GM21576 (cell line): ENCODE results near the gene ENDOV.
"Not testable (repeated sequence)": the region's sequence is repeated elsewhere in the genome, so short reads cannot be mapped to it uniquely, and the experiment has no call there.

Experiments used
- ATAC-seq: cut with Tn5 transposase; IDR thresholded peaks from one replicate; pipeline ENCODE4 v1.9.1; 2021; ENCODE audit warnings: mild to moderate bottlenecking, moderate library complexity; ENCODE audit not compliant: unreplicated experiment

ENDOV gene

DNA sequence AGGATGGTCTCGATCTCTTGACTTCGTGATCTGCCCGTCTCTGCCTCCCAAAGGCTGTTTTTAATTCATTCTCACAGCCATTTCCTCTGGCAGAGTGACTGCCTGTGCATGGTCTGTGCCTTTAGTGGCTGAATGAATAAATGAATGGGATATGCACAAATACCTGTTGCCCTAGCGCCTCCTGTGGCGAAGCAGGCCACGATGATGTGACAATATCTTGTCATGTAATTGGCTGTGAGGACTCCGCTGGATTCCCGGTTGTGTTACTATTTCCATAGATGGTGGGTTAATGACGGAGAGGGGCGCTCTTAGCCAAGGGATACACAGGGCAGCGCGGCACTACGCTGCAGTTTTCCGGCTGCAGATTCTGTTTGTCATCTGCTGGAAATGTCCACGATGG is 26.8 kb upstream of the ENDOV start:
- ATAC-seq: no peak

DNA sequence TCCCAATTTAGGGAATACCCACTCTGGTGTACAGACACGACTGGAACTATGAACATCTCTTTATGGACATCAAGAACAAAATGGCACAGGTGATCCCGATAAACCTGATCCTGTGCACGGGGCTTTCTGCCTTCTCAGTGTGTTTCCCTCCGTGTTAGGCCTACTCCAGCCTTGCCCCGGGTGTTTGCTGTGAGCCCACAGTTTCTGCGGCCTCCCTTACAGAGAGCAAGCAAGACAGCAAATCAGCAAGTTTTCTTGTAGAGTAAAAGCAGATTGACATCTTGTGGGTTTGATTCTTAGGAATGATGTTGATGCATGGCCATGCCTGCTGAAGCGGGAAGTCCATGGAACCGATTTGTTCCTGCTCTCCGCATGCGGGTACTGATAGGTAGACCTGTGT is 26.4 kb upstream of the ENDOV start:
- ATAC-seq: no peak

DNA sequence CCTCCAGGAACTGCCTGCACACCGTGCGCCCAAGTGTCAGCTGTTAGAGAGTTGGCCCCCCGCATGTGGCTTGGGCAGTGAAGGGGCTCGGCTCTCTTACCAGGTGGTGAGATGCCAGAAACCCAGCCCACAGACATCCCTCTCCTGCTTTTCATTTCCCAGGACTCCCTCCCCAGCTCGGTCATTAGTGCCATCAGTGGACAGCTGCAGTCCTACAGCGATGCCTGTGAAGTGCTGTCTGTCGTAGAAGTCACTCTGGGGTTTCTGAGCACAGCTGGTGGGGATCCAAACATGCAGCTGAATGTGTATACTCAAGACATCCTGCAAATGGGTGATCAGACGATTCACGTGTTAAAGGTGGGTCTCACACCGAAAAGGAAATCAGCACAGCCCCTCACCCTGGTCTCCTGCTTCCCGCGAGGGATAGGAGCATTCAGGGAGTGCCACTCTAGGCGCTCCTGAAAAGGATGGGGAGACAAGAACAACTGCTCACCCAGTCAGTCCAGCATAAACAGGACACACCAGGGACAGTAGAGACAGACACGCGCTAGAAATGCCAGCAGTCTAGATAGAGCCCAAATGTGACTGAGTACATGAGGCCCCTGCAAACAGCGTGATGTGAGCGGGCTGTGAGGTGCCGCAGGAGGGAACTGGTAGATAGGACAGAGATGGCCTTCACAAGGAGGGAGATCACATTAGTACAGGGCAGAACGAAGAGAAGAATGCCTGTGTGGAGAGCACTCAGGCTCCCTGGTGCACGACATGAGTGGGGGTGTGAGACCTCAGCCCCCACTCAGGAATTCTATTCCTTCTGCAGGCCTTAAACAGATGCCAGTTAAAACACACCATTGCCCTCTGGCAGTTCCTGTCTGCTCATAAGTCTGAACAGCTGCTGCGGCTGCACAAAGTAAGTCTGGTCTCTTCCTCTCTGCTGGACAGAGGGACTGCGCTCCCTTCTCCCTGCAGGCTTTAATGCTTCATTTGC is 25.7 kb upstream of the ENDOV start:
- ATAC-seq: no peak

DNA sequence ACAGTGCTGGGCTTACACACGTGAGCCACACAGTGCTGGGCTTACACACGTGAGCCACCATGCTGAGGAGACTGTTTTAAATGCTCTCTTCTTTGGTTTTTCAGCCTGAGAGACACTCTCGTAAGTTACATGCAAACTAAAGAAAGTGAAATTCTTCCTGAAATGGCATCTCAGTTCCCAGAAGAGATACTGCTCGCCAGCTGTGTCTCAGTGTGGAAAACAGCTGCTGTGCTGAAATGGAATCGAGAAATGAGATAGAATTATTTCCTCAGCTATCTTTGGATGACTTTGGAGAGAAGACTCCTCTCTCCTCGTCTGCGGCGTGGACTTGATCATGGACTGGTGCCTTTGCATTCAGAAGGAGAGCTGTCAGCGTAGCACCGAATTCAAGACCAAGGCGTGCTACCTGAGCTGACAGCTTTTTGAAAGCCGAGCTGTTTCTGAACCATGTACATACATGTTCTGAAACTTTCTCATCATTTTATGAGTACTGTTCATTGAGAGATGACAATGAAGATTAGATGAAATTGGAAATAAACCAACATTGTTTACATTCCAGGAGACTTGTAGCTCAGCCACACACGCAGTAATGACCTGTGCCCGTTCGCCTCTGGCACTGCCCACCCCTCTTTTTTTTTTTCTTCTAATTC is 21.6 kb upstream of the ENDOV start:
- ATAC-seq: no peak

DNA sequence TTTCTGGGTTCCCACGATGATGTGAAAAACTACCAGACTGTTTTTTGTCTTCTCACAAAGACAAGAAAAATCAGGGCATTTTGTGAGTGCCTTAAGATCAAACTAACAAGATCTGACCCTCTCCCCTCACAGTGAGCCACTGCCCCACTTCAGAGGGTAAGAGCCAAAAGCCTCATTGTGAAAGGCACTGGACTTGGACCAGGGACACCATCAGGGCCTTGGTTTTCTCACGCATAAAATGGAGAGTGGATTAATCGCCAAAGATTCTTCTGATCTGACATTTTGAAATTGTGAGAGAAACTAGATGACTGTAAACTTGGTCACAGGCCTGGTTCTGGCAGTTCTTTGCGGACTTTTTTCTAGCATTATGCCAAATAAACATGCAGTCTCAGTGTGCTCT is 21.0 kb upstream of the ENDOV start:
- ATAC-seq: no peak

DNA sequence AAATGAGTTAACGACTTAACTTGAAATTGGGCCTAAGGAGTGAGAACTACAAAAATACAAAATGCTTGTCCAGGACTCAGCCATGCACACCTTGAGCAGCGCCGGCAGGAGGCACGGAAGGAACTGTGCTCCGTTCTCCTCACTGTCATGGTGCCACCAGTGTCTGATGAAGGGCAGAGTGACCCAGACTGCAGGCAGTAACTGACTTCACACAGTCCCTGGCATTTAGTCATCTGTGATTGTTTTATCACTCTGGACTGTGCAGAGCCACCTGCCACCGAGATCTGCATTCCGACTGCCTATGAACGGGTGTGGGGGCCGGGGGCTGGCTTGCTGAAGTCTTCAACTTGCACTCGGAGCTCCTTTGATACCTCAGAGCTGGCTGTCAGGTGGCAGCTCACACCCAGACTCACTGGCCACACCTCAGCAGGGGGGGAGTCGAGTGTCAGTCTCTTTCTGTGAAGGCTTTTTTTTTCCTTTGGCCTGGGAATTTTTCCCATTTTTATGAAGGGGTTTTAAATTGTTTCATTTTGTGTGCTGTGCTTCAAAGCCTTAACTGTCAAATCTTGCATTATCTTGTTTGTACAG is 20.2 kb upstream of the ENDOV start:
- ATAC-seq: no peak

DNA sequence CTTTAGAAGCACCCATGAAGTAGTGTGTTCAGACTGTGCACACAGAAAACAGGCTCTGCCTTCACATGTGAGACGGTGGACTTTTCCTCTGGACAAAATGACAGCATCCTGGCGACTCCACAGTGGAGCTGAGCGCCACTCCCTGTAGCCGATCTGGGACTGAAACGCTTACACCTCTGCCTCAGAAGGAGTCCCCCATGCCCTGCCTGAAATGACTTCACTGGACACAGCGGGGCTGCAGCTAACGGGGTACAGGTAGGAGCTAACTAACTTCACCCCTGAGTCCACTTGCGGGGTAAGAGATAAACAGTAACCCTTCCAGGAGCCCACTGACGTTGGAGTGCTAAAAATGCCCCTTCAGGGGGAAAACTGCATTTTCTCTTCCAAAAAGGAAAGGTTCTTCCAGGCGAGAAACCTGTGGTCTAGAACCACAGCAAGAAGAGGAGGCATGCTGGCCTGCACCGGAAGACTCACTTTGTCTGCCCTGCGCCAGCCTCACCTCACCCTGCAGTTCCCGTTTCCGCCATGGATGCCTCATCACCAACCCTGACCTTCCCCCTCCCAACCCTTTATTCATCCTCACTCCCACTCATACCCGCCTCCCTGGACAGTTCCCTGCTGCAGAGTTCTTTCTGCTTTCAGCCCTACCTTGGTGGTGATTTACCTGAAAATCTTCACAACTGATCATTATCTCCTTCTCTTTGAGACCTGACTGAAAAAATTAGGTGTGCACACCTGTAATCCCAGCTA is 19.4 kb upstream of the ENDOV start:
- no peak for ATAC-seq

DNA sequence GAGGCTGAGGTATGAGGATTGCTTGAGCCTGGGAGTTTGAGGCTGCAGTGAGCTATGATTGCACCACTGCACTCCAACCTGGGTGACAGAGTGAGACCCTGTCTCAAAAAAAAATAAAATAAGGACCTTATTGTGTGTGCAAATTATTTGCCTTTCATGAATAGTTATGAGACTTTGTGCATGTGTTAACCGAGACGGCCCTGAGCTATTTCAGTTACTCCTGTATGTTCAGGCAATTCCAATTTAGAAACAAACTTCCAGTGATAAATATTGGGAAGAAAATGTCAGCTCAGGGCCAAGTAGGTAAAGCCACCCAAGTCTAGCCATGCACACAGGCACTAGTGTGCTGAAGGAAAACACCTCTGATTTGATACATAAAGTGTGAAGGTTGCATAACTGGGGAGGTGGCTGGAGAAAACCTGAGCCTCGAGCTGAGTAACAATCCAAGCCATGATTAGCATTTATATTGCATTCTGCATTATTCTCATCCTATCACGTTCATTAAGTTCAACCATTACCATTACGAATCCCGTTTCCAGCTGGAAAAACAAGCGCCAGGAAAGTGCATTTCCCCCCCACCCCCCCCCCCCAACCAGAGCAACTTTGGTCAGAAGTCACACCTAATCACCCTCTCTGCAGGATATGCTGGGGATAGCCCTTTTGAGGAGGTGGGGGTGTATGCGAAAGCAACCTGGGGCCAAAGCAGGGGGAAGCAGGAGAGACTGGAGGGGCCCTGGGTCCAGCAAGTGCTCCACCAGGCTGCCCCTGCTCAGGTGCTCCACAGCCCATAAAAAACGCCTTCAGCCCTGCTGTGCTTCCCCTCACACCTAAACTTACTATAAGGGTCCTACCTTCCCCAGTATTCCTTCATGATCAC is 18.6 kb upstream of the ENDOV start:
- no peak for ATAC-seq

DNA sequence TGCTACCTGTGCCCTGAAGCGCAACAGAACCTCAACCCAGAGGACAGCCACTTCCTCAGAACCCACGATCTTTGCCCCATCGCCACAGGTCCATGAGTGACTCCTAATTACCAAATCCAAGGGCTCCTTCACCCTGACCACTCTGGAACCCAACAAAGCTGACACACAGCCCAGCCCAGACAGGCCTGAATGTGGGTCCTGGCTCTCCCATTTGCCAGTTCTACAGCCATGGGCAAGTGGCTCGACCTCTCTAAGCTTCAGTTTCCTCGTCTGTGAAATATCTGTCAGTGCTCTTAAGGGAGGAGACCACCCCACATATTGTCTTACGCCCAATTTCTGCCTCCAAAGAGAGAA is 18.0 kb upstream of the ENDOV start:
- ATAC-seq: no peak

DNA sequence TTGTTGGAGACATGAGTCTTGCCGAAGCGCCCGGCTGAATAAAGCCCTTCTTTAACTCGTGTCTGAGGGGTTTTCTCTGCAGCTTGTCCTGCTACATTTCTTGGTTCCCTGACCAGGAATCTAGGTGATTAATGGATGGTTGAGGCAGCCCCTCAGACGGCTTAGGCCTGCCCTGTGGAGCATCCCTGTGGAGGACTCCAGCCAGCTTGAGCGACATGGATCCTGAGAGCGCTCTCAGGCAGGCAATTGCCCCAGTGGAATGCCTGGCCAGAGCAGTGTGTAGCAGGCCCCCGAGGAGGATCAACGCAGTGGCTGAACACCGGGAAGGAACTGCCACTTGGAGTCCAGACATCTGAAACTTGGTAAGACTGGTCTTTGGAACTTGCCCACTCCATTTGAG is 17.3 kb upstream of the ENDOV start:
- ATAC-seq: no peak

DNA sequence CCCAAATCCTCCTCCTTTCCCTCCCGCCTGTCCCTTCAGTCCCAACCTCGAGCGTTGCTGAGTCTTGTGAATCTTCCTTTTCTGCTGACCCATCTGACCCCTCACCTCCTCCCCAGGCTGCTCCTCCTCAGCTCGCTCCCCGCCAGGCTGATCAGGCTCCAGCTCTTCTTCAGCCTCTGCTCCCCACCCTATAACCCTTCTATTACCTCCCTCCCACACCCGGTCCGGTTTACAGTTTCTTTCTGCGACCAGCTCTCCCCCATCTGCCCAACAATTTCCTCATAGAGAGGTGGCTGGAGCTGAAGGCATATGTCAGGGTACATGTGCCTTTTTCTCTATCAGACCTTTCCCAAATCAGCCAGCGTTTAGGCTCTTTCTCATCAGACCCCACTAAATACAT is 13.9 kb upstream of the ENDOV start:
- not testable (repeated sequence) for ATAC-seq

DNA sequence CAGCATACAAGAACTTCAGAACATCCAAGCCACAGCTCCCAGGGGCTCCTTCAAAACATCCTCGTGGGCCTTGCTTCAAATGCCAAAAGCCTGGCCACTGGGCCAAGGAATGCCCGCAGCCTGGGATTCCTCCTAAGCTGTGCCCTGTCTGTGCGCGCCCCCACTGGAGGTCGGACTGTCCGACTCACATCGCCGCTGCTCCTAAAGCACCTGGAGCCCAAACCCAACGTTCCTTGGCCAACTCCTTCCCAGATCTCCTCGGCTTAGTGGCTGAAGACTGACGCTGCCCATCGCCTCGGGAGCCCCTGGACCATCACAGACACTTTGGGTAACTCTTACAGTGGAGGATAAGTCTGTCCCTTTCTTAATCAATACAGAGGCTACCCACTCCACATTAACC is 12.9 kb upstream of the ENDOV start:
- not testable (repeated sequence) for ATAC-seq

DNA sequence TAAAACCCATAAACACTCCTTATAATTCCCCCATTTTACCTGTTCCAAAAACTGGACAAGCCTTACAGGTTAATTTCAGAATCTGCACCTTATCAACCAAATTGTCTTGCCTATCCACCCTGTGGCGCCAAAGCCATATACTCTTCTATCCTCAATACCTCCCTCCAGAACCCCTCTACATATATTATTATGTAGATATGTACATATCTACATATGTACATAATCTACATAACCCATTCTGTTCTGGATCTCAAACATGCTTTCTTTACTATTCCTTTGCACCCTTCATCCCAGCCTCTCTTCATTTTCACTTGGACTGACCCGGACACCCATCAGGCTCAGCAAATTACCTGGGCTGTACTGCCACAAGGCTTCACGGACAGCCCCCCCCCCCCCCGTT is 12.0 kb upstream of the ENDOV start:
- no peak for ATAC-seq

DNA sequence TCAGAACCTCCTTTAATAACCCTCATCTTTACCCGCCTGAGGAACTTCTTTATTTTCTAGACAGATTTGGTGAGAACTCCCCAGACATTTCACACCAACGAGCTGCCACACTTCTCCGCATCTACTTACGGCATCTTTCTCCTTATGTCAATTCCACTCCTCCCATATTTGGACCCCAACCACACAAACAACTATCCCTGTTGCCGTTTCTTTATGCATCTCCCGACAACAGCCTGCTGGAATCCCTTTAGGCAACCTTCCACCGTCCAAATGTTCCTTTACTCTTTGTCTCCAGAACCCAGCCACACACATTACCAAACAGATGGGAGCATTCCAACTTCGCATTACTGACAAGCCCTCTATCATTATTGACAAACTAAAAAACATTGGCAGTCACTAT is 8.8 kb upstream of the ENDOV start:
- no peak for ATAC-seq

DNA sequence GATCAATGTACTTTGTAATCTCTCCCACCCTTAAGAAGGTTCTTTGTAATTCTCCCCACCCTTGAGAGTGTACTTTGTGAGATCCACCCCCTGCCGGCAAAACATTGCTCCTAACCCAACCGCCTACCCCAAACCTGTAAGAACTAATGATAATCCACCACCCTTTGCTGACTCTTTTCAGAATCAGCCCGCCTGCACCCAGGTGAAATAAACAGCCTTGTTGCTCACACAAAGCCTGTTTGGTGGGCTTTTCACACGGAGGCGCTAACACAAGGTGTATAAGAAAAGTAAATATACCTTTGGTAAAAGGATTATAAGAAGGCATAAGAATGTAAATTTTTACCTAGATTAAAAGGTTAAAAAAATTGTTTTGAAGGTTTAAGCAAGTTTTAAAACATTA is 7.0 kb upstream of the ENDOV start:
- not testable (repeated sequence) for ATAC-seq

DNA sequence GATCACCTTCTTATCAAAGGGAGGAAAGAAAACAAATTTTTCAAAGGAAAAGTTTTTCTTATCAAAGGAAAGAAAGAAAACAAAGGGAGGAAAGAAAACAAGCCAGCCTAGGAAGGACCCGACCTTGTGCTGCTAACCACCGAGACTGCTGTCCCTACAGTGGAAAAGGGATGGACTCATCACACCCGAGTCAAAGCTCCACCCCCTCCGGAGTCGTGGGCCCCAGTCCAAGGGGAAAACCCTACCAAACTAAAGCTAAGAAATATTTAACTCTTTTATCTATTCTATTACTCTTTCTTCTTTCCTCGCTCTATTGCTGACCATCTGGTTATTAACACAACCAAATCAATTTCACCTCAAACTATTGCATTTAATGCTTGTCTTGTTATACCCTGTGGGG is 6.1 kb upstream of the ENDOV start:
- no peak for ATAC-seq

DNA sequence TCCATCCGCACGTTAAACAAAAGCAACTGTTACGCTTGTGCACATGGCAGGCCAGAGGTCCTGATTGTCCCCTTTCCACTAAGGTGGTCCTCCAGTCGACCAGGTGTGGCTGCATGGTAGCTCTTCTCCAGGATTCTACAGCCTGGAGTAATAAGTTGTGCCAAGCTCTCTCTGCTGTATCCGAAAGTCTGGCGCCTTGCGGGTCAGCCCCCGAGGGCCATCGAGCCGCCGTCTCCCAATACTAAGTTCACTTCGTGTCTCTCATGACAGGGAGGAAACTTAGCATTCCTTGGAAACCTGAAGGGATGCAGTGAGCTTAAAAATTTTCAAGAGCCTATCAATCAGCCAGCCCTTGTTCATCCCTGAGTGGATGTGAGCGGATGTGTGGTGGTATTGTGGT is 5.3 kb upstream of the ENDOV start:
- no peak for ATAC-seq

DNA sequence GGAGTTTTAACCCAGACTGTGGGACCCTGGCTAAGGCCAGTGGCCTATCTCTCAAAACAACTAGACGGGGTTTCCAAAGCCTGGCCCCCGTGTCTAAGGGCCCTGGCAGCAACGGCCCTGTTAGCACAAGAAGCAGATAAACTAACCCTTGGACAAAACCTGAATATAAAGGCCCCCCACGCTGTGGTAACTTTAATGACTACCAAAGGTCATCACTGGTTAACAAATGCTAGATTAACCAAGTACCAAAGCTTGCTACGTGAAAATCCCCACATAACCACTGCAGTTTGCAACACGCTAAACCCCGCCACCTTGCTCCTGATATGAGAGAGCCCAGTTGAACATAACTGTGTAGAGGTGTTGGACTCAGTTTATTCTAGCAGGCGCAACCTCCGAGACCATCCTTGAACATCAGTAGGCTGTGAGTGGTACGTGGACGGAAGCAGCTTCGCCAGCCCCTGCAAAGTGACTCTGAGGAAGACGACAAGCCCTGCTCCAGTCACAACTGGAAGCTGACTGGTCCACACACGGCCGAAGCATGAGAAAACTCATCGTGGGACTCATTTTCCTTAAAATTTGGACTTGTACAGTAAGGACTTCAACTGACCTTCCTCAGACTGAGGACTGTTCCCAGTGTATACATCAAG is 4.4 kb upstream of the ENDOV start:
- ATAC-seq: not testable (repeated sequence)

DNA sequence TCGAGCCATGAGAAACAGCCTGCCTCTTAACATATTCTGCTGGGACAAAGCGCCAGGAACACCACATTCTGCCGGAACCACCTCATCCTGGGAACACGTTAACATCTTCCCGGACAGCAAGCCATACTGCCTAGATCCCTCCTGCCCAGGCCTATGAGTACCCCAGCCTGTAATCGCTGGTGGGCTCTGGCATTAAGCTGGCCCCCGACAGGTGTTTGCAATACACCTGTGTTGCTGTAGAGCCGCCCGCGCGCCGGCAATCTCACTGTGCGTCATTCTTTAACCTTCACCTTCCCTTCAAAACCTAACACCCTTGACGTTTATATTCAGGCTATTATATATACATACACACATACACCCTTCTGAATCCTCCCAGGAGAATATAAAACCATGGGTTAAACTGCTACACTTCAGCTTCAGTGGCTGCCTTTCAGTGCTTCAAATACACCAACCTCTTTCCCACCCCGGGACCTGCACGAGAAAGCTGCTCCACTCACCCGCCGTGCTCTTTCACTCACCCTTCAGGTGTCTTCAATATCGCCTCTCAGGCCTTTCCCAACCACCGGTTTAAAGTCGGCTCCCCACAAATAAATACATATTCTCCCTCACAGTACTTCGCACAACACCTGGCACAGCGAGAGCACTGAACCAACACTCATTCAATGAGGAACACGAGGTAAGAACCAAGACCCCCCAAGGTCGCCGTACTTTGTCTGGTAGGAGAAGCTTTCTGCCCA is 1.0 kb upstream of the ENDOV start:
- no peak for ATAC-seq
